G401 (cell line): ENCODE data around the gene CLNS1A. TPM values are rescaled to one million over a fixed set of nuclear protein-coding genes. Genes with fewer than 3 reads are reported as not detected.
"Not testable (repeated sequence)": the region's sequence is repeated elsewhere in the genome, so short reads cannot be mapped to it uniquely, and the experiment has no call there.

Experiments
- DNase-seq: peaks from one replicate; pipeline ENCODE4 v3.0.0-alpha.2; 2015; ENCODE audit warnings: low spot score
- in situ Hi-C: cut with HindIII; loops from 2 replicates; pipeline ENCODE4 v1.10.0; 2016; ENCODE audit warnings: low sequenced_read_pairs, mixed read lengths
- total RNA-seq: library from RNA; depleted of rRNA; stranded (reverse); fragments of >200 nt; shearing (Covaris generic); gene quantifications from 2 replicates; pipeline ENCODE4 v1.2.3, GENCODE V29; 2014

Gene CLNS1A
- total RNA-seq, 1 experiment from 2014 or later, result 494 TPM

DNA sequence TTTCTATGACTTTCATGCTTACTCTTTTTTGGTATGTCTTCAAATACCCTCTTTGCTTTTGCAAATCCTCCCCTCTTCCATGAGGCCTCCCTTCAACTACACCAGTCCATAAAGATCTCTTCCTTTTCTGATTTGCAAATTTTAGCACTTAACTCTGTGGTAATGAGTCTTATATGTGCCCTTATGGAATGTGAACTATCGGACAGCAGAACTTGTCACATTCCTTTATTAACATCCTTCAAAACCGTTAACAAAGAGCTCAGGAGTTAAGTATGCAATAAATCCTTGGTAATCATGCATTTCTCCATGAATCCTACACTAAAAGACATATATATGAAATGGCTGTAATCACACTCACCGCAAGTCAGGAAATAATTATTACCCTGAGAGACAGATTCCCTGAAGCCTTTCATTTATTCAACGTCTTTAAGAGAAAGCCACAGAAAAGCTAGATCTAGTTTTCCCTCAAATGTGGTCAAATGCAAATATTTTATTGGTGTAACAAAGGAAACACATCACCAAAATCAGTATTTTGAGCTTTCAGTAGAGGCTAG is 7.4 kb downstream of the CLNS1A start:
- no peak for DNase-seq
- in situ Hi-C loops, result no loop called here

- DNase-seq, result peak; percentile 75
- in situ Hi-C loops, result no loop called here
These were observed 17.9 kb downstream of the CLNS1A start for GRCh38 chr11:77619576-77620198.

DNA sequence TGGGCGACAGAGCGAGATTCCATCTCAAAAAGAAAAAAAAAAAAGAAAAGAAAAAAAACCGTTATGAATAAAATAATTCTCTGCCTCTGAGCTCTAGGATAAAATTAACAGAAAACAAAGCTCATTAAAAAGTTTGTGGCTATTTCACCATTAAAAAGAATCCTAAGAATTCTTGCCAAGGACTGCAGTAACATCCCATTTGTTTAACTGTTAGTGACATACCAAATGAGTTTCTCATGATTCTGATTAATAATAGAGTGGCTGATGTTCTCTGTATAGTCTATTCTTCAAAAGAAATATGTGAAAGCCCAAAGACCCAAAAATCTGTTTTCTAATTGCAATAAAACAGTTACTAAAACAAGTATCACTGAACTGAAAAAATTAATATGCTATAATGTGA is 19.7 kb downstream of the CLNS1A start:
- no peak for DNase-seq
- in situ Hi-C loops, result no loop called here

DNA sequence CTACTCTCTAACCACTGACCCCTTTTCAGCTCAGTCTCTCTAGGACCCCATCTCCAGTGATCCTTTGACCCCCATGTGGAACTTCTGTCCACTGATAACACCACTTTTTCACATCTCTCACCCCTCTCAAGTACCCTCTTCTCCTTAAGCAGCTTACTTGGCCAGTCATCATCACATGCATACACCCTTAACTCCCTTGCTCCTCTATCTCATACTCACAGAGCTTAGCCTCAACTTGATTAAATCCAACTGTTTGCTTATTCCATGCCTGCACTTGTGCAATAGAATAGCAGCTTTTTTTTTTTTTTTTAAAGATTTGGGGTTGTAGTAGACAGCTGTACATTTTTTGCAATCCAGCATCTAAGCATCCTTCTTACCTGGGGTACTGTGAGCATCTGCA is 25.7 kb downstream of the CLNS1A start:
- in situ Hi-C loops, result no loop called here
- DNase-seq, result no peak

DNA sequence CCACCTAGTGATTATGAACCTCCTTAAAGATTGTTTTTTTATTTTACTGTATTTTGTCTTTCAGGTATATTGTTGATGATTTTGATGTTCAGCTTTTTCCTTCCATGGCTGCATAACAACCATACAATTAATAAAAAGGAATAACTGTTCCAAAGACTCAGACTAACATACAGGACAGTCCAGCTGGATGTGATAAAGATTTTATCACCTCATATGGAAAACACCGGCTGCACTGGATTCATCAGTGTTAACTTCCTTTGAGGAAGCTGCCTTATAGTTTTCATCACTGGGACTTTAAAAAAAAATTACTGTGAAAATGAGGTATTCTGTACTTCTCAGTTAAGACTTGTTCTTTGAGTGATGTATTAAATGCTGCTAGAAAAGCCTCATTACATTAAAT is 28.4 kb downstream of the CLNS1A start:
- in situ Hi-C loops, result no loop called here
- no peak for DNase-seq

DNA sequence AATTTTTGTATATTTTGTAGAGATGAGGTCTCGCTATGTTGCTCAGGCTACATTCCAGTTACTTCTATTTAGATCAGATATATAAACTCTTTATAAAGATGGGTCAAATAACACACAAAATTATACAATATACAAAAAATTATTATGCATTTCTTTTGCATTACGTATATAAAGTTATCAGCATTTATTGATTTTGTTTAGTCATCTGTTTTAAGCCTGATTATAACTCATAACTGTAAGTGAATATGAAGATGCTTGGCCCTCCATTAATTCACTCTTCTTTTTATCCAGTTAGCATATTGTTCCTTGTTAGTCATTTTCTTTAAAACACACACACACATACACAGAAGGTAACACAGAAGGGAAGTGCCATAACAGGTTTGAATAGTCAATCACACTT is 33.3 kb downstream of the CLNS1A start:
- in situ Hi-C loops, result no loop called here
- DNase-seq, result no peak

- in situ Hi-C loops, result no loop called here
These were observed 35.1 kb downstream of the CLNS1A start for GRCh38 chr11:77602381-77603088.

DNA sequence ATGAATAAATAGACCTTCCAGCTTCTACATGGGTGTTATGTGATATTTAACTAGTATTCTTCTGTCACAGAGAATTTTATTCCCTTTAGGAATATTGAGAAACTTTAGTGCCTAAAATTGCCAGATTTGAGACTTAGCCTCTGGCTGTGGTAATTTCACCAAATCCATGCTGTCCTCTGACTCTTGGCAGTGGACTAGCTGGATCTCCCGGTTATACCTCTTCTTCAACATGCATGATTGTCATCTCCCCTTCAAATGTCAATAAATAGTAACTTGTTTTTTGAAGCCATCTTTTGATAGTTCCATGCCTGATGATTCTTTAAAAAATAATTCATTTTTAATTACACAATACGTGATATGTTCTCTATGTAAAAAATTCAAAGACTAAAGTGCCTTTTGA is 39.4 kb downstream of the CLNS1A start:
- DNase-seq, result no peak
- in situ Hi-C loops, result no loop called here

More at GRCh38 chr11:77602381-77603088, 35.1 kb downstream of the CLNS1A start:
- no peak for DNase-seq

DNA sequence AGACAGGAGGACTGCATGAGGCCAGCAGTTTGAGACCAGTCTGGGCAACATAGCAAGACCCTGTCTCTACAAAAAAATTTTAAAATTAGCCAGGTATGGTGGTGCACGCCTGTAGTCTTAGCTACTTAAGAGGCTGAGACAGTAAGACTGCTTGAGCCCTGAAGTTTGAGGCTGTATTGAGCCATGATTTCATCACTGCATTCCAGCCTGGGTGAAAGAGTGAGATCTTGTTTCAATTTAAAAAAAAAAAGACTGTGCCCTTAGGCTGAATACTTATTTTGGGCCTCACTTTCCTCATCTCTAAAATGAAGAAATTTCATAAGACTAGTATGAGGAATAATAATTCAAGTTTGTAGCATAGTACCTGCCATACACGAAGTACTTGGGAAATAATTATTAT is 41.0 kb downstream of the CLNS1A start:
- in situ Hi-C loops, result no loop called here
- DNase-seq, result no peak

- no peak for DNase-seq
- in situ Hi-C loops, result no loop called here
These were observed 43.7 kb downstream of the CLNS1A start for GRCh38 chr11:77593883-77594282.

DNA sequence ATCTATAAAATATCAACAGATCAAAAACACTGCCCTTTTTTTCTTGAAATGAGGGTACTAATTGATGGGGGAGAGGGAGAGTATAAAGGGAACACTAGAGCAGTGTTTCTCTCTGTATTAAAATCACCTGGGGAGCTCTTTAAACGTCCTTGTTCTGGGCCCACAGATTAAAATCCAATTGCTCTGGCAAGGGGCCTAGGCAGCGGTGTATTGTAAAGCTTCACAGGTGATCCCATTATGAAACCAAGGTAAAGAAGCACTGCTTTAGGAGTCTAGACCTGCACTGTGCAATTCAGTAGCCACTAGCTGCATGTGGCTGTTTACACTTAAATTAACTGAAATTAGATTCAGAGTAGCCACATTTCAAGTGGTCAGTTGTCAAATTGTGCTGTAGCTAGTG is 44.9 kb downstream of the CLNS1A start:
- no peak for DNase-seq
- in situ Hi-C loops, result no loop called here

GRCh38 chr11:77590194-77590782 is 47.3 kb downstream of the CLNS1A start:
- peak; percentile 89 for DNase-seq
- in situ Hi-C loops, result no loop called here

DNA sequence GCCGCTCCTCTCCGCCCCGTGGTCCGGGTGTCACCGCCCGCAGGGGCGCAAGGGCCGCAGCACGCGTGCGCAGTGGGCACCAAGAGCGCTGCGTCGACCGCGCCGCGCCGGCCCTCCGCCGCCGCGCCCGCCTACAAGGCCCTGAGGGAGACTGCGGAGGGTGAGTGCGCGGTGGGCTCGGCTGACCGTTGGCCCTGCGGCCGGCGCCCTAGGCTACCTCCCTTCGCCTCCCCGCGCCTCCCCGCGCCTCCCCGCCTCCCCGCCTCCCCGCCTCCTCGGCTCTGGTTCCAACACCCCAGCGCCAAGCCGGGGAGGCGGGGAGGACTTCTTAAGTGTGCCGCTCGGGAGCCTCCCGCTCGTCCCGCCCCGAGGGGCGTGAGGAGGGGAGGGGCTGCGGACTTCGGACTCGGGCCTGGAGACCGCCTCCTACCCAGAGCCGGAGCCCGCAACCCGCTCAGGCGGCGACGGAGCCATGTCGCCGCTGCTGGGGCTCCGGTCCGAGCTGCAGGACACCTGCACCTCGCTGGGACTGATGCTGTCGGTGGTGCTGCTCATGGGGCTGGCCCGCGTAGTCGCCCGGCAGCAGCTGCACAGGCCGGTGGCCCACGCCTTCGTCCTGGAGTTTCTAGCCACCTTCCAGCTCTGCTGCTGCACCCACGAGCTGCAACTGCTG is 47.9 kb downstream of the CLNS1A start, which contains the start of gene AQP11:
Gene AQP11, plus strand, starts transcription at position 433 of the 673 bp plus-strand sequence. Its CDS starts 40 bp downstream, at position 473.
- in situ Hi-C loops, result no loop called here
- peak; percentile 80 for DNase-seq

- in situ Hi-C loops, result no loop called here
These were observed 48.4 kb downstream of the CLNS1A start for GRCh38 chr11:77589181-77589520.

DNA sequence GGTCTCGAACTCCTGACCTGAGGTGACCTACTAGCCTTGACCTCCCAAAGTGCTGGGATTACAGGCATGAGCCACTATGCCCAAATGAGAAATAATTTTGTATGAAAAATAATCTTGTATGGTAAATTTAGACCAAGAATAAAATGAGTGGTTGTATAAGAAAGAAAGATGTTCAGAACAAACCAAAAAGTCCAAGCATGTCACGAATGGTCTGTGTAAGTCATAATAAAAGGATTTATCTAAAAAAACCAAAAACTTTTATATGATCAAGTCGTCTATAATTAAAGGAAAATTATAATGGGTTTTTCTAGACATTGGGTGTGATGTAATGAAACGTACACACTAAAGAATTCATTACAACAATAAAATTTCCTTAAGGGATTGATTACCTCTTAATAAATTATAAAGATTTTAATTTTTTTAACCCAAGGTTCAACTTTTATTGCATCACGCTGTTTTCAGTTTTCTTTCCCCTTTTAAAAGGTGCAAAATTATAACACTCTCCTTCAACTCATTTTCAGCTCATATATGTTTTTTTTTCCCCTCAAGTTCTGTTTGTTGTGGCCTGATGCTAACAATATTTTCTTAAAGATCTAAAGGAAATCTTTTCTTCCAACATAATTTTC is 56.8 kb downstream of the CLNS1A start:
- in situ Hi-C loops, result no loop called here

More at GRCh38 chr11:77589181-77589520, 48.4 kb downstream of the CLNS1A start:
- DNase-seq, result no peak

DNA sequence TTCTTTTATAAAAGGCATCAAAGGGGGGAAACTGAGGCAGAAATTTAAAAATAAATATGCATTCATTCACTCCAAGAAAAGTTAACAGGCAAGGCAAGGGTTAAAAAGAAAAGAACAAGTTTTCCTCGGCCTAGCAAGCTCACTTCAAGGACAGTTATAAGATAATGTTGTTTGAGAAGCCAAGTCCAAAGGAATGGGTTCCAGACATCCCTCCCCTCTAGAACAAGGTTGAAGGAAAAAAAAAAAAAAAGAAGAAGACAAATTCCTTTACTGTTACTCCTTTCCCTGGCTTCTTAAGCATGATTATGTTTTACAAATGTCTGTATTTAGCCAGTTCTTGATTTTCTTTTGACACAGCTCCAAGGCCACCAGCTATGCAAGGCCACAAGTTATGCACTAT is 62.2 kb downstream of the CLNS1A start:
- in situ Hi-C loops, DNase-seq: not testable (repeated sequence)

More for the DNA sequence above, 56.8 kb downstream of the CLNS1A start:
- DNase-seq, result peak; percentile 14

DNA sequence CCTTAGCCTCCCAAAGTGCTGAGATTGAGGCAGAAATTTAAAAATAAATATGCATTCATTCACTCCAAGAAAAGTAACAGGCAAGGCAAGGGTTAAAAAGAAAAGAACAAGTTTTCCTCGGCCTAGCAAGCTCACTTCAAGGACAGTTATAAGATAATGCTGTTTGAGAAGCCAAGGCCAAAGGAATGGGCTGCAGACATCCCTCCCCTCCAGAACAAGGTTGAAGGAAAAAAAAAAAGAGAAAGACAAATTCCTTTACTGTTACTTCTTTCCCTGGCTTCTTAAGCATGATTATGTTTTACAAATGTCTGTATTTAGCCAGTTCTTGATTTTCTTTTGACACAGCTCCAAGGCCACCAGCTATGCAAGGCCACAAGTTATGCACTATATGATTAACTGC is 66.7 kb downstream of the CLNS1A start:
- in situ Hi-C loops, result loop anchor here (5.0 kb wide), 1 partner anchor 89 kb away; no protein-coding TSS in a partner anchor

DNA sequence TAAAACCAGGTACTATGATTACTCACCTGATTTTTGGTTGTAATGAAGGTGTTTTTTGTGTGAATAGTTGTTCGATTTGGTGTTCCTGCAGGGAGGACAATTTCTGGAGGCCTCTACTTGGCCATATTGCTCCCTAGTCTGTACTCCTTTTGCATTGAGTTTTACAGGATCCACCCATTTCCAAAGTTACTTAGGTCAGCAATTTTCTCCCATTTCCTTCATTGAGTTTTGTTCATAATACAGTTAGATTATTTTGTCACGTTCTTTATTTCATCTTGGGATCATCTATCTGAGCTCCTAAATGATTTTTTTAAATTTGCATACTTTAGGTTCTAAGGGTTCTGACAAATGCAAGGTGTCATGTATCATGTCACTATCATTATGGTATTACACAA is 67.9 kb downstream of the CLNS1A start:
- DNase-seq, result no peak
- in situ Hi-C loops, result loop anchor here (5.0 kb wide), 1 partner anchor 87 kb away; no protein-coding TSS in a partner anchor

More for the DNA sequence above, 66.7 kb downstream of the CLNS1A start:
- not testable (repeated sequence) for DNase-seq
